ENCODE results near the gene PHACTR1. TPM values are rescaled to one million over a fixed set of nuclear protein-coding genes. Genes with fewer than 3 reads are reported as not detected.

Gene PHACTR1
- total and polyA plus RNA-seq, 9 of the 15 experiments (the other 6 are each of a cell fraction or from before 2014, with no cell fraction given): 11.5 to 32.6 (median 22.0) TPM

DNA sequence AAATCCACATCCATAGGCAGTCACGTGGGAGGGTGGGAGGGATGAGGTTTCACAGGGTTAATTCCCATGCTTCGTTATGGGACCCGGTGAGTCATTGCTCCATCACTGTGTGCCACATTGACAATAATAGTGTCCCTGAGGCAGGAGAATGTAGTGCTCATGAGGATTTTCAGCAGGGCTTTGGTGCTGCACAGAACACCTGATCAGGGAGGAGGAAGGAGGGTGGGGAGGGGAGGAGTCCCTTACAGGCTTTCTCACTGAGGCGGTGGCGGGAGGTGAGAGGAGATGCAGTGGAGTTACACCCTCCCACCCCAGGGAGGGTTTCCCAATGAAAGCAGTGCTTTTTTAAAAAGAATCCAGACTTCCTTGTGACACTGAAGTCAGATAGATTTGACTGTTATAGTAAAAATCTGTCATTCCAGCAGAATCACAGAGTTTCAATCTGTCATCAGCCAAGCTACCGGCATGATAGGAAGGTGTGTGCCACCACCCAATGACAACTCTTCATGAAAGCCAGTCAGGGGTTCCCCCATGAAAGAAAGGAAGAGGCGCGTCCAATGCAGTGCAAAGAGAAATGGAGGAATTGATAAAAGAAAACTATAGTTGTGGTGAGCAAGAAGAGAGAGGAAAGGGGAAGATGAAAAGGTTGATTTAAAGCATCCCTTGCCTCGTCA lies 467.0 kb downstream of the PHACTR1 start:
- intact Hi-C loops (cut with micrococcal nuclease): no loop called here
- no peak for TF ChIP-seq ZNF431 (CRISPR knock-in tag; IDR thresholded peaks at IDR 0.05)
- no peak for TF ChIP-seq SP1 (CRISPR knock-in tag; IDR thresholded peaks at IDR 0.05)
- TF ChIP-seq NFE2L1 (tag; IDR thresholded peaks at IDR 0.05; ENCODE audit: borderline replicate concordance, low read depth): no peak
- TF ChIP-seq, protein P1, sequence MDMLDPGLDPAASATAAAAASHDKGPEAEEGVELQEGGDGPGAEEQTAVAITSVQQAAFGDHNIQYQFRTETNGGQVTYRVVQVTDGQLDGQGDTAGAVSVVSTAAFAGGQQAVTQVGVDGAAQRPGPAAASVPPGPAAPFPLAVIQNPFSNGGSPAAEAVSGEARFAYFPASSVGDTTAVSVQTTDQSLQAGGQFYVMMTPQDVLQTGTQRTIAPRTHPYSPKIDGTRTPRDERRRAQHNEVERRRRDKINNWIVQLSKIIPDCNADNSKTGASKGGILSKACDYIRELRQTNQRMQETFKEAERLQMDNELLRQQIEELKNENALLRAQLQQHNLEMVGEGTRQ (CRISPR knock-in tag; IDR thresholded peaks at IDR 0.05): peak; percentile 39; the same call in 1 of the 2 replicates
- Histone ChIP-seq H3K4me3 (no peak overlapping the region), H3K27me3 (ENCODE audit: control insufficient read depth in 2 of 2, insufficient read depth in 2 of 2, low read length in 2 of 2) (peaks cover 42 to 43% of the 10 kb centered on the region in 2 experiments), H4K20me1 (replicated peaks; ENCODE audit: control insufficient read depth, insufficient read depth, low read length) (no peaks in the 10 kb centered on the region), H3K79me2 (ENCODE audit: control insufficient read depth, insufficient read depth, low read length) (no peaks in the 10 kb centered on the region), H2AFZ (ENCODE audit: low read depth, low read length) (no peak overlapping the region), H3K9me1 (ENCODE audit: control insufficient read depth, insufficient read depth, low read length) (no peaks in the 10 kb centered on the region), H3K4me2 (ENCODE audit: insufficient read depth, low read length) (no peak overlapping the region), H3K9me3 (replicated peaks; ENCODE audit: control insufficient read depth, insufficient read depth, low read depth, low read length) (no peaks in the 10 kb centered on the region), H3K36me3 (ENCODE audit: control insufficient read depth, insufficient read depth, low read length) (no peaks in the 10 kb centered on the region), H3K4me1 (replicated peaks in 1 of 2; ENCODE audit: control insufficient read depth in 2 of 2, insufficient read depth in 2 of 2, low read length in 2 of 2) (no peaks in the 10 kb centered on the region), H3K27ac (ENCODE audit: extremely low read depth, low read depth, low read length) (no peak overlapping the region), H3K9ac (ENCODE audit: insufficient read depth in 1 of 2, low read depth in 2 of 2, low read length in 2 of 2) (no peak overlapping the region)
- DNase-seq (ENCODE audit: extremely low read depth in 1 of 4, low spot score in 3 of 4) (no peak), ATAC-seq (no peak), FAIRE-seq (no peak)
- BruUV-seq (replicated peaks): no TSS peak
- in situ Hi-C loops (cut with MboI): no loop called here
- ChIA-PET CTCF (ENCODE audit: low intra/inter-chr PET ratio) (interaction anchor here (0.6 kb wide), 1 partner anchor 356 kb away, joined by 3 read pairs; no protein-coding TSS in a partner anchor), POLR2A (no interaction called here)
- 5% methylated on average over 8 of the region's 9 CpGs for WGBS (ENCODE audit: insufficient coverage, low coverage, missing lambda C conversion rate)

DNA sequence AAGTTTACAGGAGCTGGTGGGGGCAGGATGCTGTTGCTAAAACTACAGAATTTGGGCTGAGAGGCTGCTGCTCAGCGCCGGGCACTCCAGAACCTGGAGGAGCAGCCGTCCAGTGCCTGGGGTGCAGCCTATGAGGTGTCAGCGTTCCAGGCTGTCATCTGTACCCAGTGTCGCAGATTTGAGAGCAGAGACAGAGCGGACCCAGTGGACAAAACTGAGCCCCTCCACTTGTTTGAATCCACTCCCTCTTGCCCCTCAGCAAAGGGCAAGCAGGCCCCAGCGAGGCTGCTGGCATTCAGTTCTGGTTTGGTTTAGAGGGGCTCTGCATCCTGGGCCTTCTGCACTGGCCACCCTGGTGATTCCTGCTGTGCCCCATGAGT lies 467.5 kb downstream of the PHACTR1 start:
- Histone ChIP-seq H3K36me3 (ENCODE audit: control insufficient read depth, insufficient read depth, low read length) (no peaks in the 10 kb centered on the region), H3K4me3 (no peak overlapping the region), H3K9me3 (replicated peaks; ENCODE audit: control insufficient read depth, insufficient read depth, low read depth, low read length) (no peaks in the 10 kb centered on the region), H4K20me1 (replicated peaks; ENCODE audit: control insufficient read depth, insufficient read depth, low read length) (no peaks in the 10 kb centered on the region), H3K27ac (ENCODE audit: extremely low read depth, low read depth, low read length) (no peak overlapping the region), H3K27me3 (ENCODE audit: control insufficient read depth in 2 of 2, insufficient read depth in 2 of 2, low read length in 2 of 2) (peaks cover 42 to 47% of the 10 kb centered on the region in 2 experiments), H3K79me2 (ENCODE audit: control insufficient read depth, insufficient read depth, low read length) (no peaks in the 10 kb centered on the region), H3K4me1 (replicated peaks in 1 of 2; ENCODE audit: control insufficient read depth in 2 of 2, insufficient read depth in 2 of 2, low read length in 2 of 2) (no peaks in the 10 kb centered on the region), H3K9ac (ENCODE audit: insufficient read depth in 1 of 2, low read depth in 2 of 2, low read length in 2 of 2) (no peak overlapping the region), H2AFZ (ENCODE audit: low read depth, low read length) (no peak overlapping the region), H3K9me1 (ENCODE audit: control insufficient read depth, insufficient read depth, low read length) (no peaks in the 10 kb centered on the region), H3K4me2 (ENCODE audit: insufficient read depth, low read length) (no peak overlapping the region)
- in situ Hi-C loops (cut with MboI): no loop called here
- ATAC-seq (no peak), FAIRE-seq (no peak), DNase-seq (ENCODE audit: extremely low read depth in 1 of 4, low spot score in 3 of 4) (no peak)
- no TSS peak for BruUV-seq (replicated peaks)
- 2% methylated on average over 7 of the region's 7 CpGs for WGBS (ENCODE audit: insufficient coverage, low coverage, missing lambda C conversion rate)
- intact Hi-C loops (cut with micrococcal nuclease): no loop called here
- ChIA-PET CTCF (ENCODE audit: low intra/inter-chr PET ratio) (no interaction called here), POLR2A (interaction anchor here (0.7 kb wide), 1 partner anchor 9 kb away, joined by 3 read pairs; no protein-coding TSS in a partner anchor)
- no peak for TF ChIP-seq EP300 (IDR thresholded peaks at IDR 0.05; ENCODE audit: low read length)
- TF ChIP-seq ZBTB1 (CRISPR knock-in tag; IDR thresholded peaks at IDR 0.05; ENCODE audit: borderline replicate concordance, low read depth): no peak
- TF ChIP-seq EHMT2 (IDR thresholded peaks at IDR 0.05): no peak
- no peak for TF ChIP-seq MTF1 (CRISPR knock-in tag; IDR thresholded peaks at IDR 0.05; ENCODE audit: borderline replicate concordance)
- no peak for TF ChIP-seq NR2C2 (CRISPR knock-in tag; IDR thresholded peaks at IDR 0.05)
- no peak for TF ChIP-seq NR2C2 (tag; IDR thresholded peaks at IDR 0.05)
- TF ChIP-seq, protein P2, sequence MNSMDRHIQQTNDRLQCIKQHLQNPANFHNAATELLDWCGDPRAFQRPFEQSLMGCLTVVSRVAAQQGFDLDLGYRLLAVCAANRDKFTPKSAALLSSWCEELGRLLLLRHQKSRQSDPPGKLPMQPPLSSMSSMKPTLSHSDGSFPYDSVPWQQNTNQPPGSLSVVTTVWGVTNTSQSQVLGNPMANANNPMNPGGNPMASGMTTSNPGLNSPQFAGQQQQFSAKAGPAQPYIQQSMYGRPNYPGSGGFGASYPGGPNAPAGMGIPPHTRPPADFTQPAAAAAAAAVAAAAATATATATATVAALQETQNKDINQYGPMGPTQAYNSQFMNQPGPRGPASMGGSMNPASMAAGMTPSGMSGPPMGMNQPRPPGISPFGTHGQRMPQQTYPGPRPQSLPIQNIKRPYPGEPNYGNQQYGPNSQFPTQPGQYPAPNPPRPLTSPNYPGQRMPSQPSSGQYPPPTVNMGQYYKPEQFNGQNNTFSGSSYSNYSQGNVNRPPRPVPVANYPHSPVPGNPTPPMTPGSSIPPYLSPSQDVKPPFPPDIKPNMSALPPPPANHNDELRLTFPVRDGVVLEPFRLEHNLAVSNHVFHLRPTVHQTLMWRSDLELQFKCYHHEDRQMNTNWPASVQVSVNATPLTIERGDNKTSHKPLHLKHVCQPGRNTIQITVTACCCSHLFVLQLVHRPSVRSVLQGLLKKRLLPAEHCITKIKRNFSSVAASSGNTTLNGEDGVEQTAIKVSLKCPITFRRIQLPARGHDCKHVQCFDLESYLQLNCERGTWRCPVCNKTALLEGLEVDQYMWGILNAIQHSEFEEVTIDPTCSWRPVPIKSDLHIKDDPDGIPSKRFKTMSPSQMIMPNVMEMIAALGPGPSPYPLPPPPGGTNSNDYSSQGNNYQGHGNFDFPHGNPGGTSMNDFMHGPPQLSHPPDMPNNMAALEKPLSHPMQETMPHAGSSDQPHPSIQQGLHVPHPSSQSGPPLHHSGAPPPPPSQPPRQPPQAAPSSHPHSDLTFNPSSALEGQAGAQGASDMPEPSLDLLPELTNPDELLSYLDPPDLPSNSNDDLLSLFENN (IDR thresholded peaks at IDR 0.05; ENCODE audit: low read depth in 2 of 2, low read length in 2 of 2): no peak
- TF ChIP-seq SMAD3 (CRISPR knock-in tag; conservative IDR thresholded peaks at IDR 0.05): no peak
